Hepatocyte (in vitro differentiated cells): ENCODE measurements around the gene HSPBAP1. TPM values are rescaled to one million over a fixed set of nuclear protein-coding genes. Genes with fewer than 3 reads are reported as not detected.

Experiments used
- DNase-seq: peaks from one replicate; pipeline ENCODE4 v3.0.0-alpha.2; 2016; ENCODE audit warnings: low spot score
- H2AFZ ChIP-seq: fragments of 200-600 bp; sonication (generic); 2 replicates; pipeline ENCODE4 v1.6.0; 2016; ENCODE audit warnings: antibody characterized with exemption, mild to moderate bottlenecking
- H3K27ac ChIP-seq: fragments of 200-600 bp; sonication (generic); 2 replicates; pipeline ENCODE4 v1.5.1; 2016; ENCODE audit warnings: mild to moderate bottlenecking
- H3K27me3 ChIP-seq: fragments of 200-600 bp; sonication (generic); 2 replicates; pipeline ENCODE4 v1.6.1; 2016
- H3K36me3 ChIP-seq: fragments of 200-600 bp; sonication (generic); replicated peaks from 2 replicates; pipeline ENCODE4 v1.5.1; 2016; ENCODE audit warnings: low read depth; ENCODE audit not compliant: insufficient read depth
- H3K4me1 ChIP-seq: fragments of 200-600 bp; sonication (generic); 2 replicates; pipeline ENCODE4 v1.5.1; 2016; ENCODE audit warnings: mild to moderate bottlenecking, moderate library complexity; ENCODE audit not compliant: insufficient read depth
- H3K4me2 ChIP-seq: fragments of 200-600 bp; sonication (generic); 2 replicates; pipeline ENCODE4 v1.6.0; 2016
- H3K4me3 ChIP-seq: fragments of 200-600 bp; sonication (generic); 2 replicates; pipeline ENCODE4 v1.5.1; 2016; ENCODE audit warnings: mild to moderate bottlenecking
- H3K79me2 ChIP-seq: fragments of 200-600 bp; sonication (generic); 2 replicates; pipeline ENCODE4 v1.6.0; 2017; ENCODE audit warnings: mild to moderate bottlenecking
- H3K9me2 ChIP-seq: fragments of 200-600 bp; sonication (generic); replicated peaks from 2 replicates; pipeline ENCODE4 v1.6.0; 2017; ENCODE audit warnings: mild to moderate bottlenecking; ENCODE audit not compliant: insufficient read depth
- H3K9me3 ChIP-seq: fragments of 200-600 bp; sonication (generic); 2 replicates; pipeline ENCODE4 v1.5.1; 2016; ENCODE audit warnings: low read depth, mild to moderate bottlenecking
- H4K20me1 ChIP-seq: fragments of 200-600 bp; sonication (generic); 2 replicates; pipeline ENCODE4 v1.6.0; 2016; ENCODE audit warnings: mild to moderate bottlenecking; ENCODE audit not compliant: insufficient read depth, poor library complexity, severe bottlenecking
- EZH2 ChIP-seq: fragments of 200-600 bp; sonication (generic); IDR thresholded peaks from 2 replicates; pipeline ENCODE4 v1.6.1; 2016; ENCODE audit warnings: antibody characterized with exemption, mild to moderate bottlenecking, borderline replicate concordance
- EZH2phosphoT487 ChIP-seq: fragments of 200-600 bp; sonication (generic); IDR thresholded peaks from one replicate; pipeline ENCODE4 v1.6.1; 2018; ENCODE audit warnings: antibody characterized with exemption, mild to moderate bottlenecking, low read depth, moderate library complexity; ENCODE audit not compliant: unreplicated experiment, severe bottlenecking
- WGBS: methylation state at CpG from one replicate; pipeline ENCODE4 v1.1.6; 2016; ENCODE audit warnings: low lambda C conversion rate; ENCODE audit errors: missing lambda C conversion rate; 5-methylcytosine and 5-hydroxymethylcytosine counted together
- polyA plus RNA-seq: library from polyadenylated mRNA; unstranded; fragments of >200 nt; fragmentation: Nextera tagmentation; extraction: Ambion mirVana; gene quantifications from 2 replicates; pipeline ENCODE4 v1.2.1, GENCODE V29; 2016
- total RNA-seq: library from RNA; depleted of rRNA; stranded (reverse); fragments of >200 nt; gene quantifications from 2 replicates; pipeline ENCODE4 v1.2.3, GENCODE V29; 2014
- TF ChIP-seq, protein P1 (sequence below): fragments of 200-600 bp; sonication (generic); IDR thresholded peaks from 2 replicates; pipeline ENCODE4 v1.5.1; 2016; ENCODE audit warnings: antibody characterized with exemption, mild to moderate bottlenecking; ENCODE audit not compliant: poor library complexity

The HSPBAP1 gene
- total and polyA plus RNA-seq, 2 experiments from 2014 or later = 6.2 to 11.0 TPM

DNA sequence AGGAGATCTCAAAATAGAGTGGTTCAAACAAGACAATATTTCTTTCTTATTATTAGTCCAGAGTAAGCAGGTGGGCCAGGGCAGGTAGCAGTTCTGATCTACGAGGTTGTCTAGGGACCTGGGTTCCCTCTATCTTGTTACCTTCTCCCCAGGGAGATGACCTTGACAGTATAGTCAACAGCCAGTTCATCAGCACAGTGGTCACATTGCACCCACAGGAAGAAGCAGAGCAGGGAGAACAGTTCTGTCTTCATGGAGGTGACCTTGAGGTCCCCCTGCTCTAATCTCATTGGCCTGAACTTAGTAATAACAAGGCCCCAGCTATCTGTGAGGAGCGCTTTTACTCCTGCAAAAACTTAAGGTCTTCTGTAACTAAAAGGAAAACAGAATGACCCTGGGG, 23.0 kb upstream of the HSPBAP1 start:
- H3K27me3 ChIP-seq = no peaks in the 10 kb centered on the region
- H4K20me1 ChIP-seq = no peaks in the 10 kb centered on the region
- TF ChIP-seq, protein P1, sequence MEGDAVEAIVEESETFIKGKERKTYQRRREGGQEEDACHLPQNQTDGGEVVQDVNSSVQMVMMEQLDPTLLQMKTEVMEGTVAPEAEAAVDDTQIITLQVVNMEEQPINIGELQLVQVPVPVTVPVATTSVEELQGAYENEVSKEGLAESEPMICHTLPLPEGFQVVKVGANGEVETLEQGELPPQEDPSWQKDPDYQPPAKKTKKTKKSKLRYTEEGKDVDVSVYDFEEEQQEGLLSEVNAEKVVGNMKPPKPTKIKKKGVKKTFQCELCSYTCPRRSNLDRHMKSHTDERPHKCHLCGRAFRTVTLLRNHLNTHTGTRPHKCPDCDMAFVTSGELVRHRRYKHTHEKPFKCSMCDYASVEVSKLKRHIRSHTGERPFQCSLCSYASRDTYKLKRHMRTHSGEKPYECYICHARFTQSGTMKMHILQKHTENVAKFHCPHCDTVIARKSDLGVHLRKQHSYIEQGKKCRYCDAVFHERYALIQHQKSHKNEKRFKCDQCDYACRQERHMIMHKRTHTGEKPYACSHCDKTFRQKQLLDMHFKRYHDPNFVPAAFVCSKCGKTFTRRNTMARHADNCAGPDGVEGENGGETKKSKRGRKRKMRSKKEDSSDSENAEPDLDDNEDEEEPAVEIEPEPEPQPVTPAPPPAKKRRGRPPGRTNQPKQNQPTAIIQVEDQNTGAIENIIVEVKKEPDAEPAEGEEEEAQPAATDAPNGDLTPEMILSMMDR = no peak
- TF ChIP-seq EZH2 (no peak), EZH2phosphoT487 (no peak)
- no peaks in the 10 kb centered on the region for H3K79me2 ChIP-seq
- no peaks in the 10 kb centered on the region for H3K9me2 ChIP-seq
- H3K4me3 ChIP-seq = no peak overlapping the region
- no peaks in the 10 kb centered on the region for H3K36me3 ChIP-seq
- WGBS = 95% methylated on average over 2 of the region's 2 CpGs
- H3K4me2 ChIP-seq = no peak overlapping the region
- no peaks in the 10 kb centered on the region for H3K9me3 ChIP-seq
- no peak overlapping the region for H3K27ac ChIP-seq
- no peak overlapping the region for H2AFZ ChIP-seq
- no peak for DNase-seq
- H3K4me1 ChIP-seq = no peaks in the 10 kb centered on the region

DNA sequence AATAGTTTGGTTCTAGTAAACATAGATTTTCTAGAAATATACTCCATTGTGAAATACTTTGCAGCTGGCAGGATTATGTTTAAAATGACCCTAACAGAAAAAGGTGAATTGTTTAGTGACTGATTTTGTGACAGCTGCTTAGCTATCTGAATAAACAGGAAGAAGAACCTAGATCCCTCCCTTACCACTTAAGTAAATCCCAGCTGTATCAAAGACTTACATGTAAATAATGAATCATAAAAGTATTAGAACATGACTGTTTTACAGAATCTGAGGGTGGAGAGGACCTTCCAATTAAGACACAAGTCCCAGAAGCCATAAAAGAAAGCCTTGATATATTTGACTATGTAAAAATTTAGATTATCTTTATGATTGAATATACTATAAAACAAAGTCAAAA, 17.1 kb upstream of the HSPBAP1 start:
- TF ChIP-seq EZH2 (no peak), EZH2phosphoT487 (no peak)
- TF ChIP-seq, protein P1 = no peak
- H2AFZ ChIP-seq = no peak overlapping the region
- no peaks in the 10 kb centered on the region for H3K36me3 ChIP-seq
- DNase-seq = no peak
- H3K9me2 ChIP-seq = no peaks in the 10 kb centered on the region
- H3K79me2 ChIP-seq = no peaks in the 10 kb centered on the region
- H3K27ac ChIP-seq = no peak overlapping the region
- no peaks in the 10 kb centered on the region for H3K9me3 ChIP-seq
- H3K4me2 ChIP-seq = no peak overlapping the region
- no peak overlapping the region for H3K4me3 ChIP-seq
- H3K27me3 ChIP-seq = no peaks in the 10 kb centered on the region
- H4K20me1 ChIP-seq = no peaks in the 10 kb centered on the region
- no peaks in the 10 kb centered on the region for H3K4me1 ChIP-seq

DNA sequence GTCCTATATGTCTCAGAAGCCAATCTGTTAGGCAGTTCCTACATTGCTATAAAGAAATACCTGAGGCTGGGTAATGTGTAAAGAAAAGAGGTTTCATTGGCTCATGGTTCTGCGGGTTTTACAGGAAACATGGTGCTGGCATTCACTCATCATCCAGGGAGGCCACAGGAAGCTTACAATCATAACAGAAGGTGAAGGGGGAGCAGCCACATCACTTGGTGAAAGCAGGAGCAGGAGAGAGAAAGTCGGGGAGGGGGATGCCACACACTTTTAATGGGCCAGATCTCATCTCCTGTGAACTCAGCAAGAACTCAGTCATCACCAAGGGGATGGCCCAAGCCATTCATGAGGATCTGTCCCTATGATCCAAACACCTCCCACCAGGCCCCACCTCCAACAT, 10.3 kb upstream of the HSPBAP1 start:
- Histone ChIP-seq H3K4me2 (no peak overlapping the region), H3K27me3 (no peaks in the 10 kb centered on the region), H3K27ac (no peak overlapping the region), H3K9me2 (no peaks in the 10 kb centered on the region), H4K20me1 (no peaks in the 10 kb centered on the region), H2AFZ (no peak overlapping the region), H3K9me3 (no peaks in the 10 kb centered on the region), H3K4me1 (no peaks in the 10 kb centered on the region), H3K36me3 (no peaks in the 10 kb centered on the region), H3K79me2 (peaks cover 53% of the 10 kb centered on the region), H3K4me3 (no peak overlapping the region)
- 94% methylated on average over 2 of the region's 2 CpGs for WGBS
- TF ChIP-seq EZH2phosphoT487 (no peak), EZH2 (no peak)
- TF ChIP-seq, protein P1 = no peak
- no peak for DNase-seq

DNA sequence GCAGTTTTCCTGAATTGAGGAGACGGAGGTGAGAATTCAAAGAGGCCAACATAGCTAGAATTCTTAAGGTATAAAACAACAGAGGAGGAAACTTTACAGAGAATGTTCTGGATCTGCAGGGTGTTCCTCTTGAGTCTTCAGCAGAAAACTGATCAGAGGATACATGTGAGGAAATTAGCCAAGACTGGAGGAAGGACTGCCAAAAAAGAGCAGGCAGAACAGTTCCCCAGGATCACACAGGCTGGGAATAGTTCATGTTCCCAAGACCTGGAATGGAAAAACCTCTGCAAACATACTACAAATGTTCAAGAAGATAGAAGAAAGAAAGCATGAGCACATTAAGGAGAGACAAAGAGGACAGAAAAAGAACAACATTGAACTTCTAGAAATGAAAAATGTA, 8.7 kb upstream of the HSPBAP1 start:
- DNase-seq = no peak
- WGBS = 91% methylated on average over 1 of the region's 1 CpG
- H3K4me2 ChIP-seq = no peak overlapping the region
- no peak overlapping the region for H3K4me3 ChIP-seq
- no peaks in the 10 kb centered on the region for H3K36me3 ChIP-seq
- no peak overlapping the region for H3K27ac ChIP-seq
- H3K79me2 ChIP-seq = peaks cover 68% of the 10 kb centered on the region
- TF ChIP-seq, protein P1 = no peak
- TF ChIP-seq EZH2 (no peak), EZH2phosphoT487 (no peak)
- no peaks in the 10 kb centered on the region for H4K20me1 ChIP-seq
- H3K9me2 ChIP-seq = no peaks in the 10 kb centered on the region
- no peak overlapping the region for H2AFZ ChIP-seq
- peaks cover 2% of the 10 kb centered on the region for H3K4me1 ChIP-seq
- no peaks in the 10 kb centered on the region for H3K9me3 ChIP-seq
- no peaks in the 10 kb centered on the region for H3K27me3 ChIP-seq
